ENCODE data around the gene ANKRD34A. TPM values are rescaled to one million over a fixed set of nuclear protein-coding genes. Genes with fewer than 3 reads are reported as not detected.

Gene ANKRD34A
- total and polyA plus RNA-seq, 2 of the 8 experiments (the other 6 are each of a cell fraction or from before 2014, with no cell fraction given): 0.15 to 0.20 TPM

- TF ChIP-seq CHD7 (IDR thresholded peaks at IDR 0.05; ENCODE audit: insufficient replicate concordance, low read length) (no peak), ATF2 (IDR thresholded peaks at IDR 0.05; ENCODE audit: low read length) (no peak), JUN (IDR thresholded peaks at IDR 0.05; ENCODE audit: low read depth, low read length) (no peak), RBBP5 (IDR thresholded peaks at IDR 0.05; ENCODE audit: borderline replicate concordance, low read depth, low read length) (no peak)
These were observed 1.9 kb downstream of the ANKRD34A start (continued) for GRCh38 chr1:145962157-145963102.

Measured in H1 (cell line).